Activated naive CD4-positive, alpha-beta T cell treated with anti-CD3 and anti-CD28 coated beads, Interleukin-2, amount 10 ng/mL, durations not matched to agents 7 days and 5 days (primary cell): Measurements from ENCODE around the gene AKR1C4.

Source experiments
- CTCF ChIA-PET: fragments of 350-600 bp; sonication (Branson Sonifier 250); formaldehyde crosslinking; loops from one replicate; lab custom pipeline; 2021; ENCODE audit warnings: antibody characterized with exemption; lab: Charles Lee
- DNase-seq: peaks from one replicate; pipeline ENCODE4 v3.0.0-alpha.2; 2020
- H3K27ac Mint-ChIP-seq: one replicate; pipeline ENCODE4 v1.8.0; 2021; ENCODE audit warnings: mild to moderate bottlenecking, moderate library complexity, mixed read lengths
- H3K27me3 Mint-ChIP-seq: one replicate; pipeline ENCODE4 v1.8.0; 2021; ENCODE audit warnings: mild to moderate bottlenecking, mixed read lengths
- H3K36me3 Mint-ChIP-seq: one replicate; pipeline ENCODE4 v1.8.0; 2021; ENCODE audit warnings: mixed read lengths
- H3K4me1 Mint-ChIP-seq: one replicate; pipeline ENCODE4 v1.8.0; 2021; ENCODE audit warnings: mixed read lengths
- H3K4me3 Mint-ChIP-seq: one replicate; pipeline ENCODE4 v1.8.0; 2021; ENCODE audit warnings: mild to moderate bottlenecking, moderate library complexity, mixed read lengths
- H3K9me3 Mint-ChIP-seq: one replicate; pipeline ENCODE4 v1.8.0; 2021; ENCODE audit warnings: mixed read lengths

AKR1C4 gene

DNA sequence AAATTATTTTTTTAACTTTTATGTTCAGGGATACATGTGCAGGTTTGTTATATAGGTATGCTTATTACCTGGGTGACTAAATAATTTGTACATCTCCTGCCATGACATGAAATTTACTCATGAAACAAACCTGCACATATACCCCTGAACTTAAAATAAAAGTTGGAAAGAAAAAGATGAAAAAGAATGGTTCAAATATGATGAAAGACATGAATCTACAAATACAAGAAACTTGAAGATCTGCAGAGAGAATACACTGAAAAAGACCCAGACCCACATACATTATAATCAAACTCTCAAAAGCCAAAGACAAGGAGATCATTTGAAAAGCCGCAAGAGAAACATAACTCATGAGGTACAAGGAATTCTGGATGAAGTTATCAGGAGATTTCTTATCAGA lies 70.2 kb downstream of the AKR1C4 start:
- CTCF ChIA-PET, result no interaction called here
- no peak overlapping the region for H3K4me3 Mint-ChIP-seq
- peaks cover 57% of the 10 kb centered on the region for H3K36me3 Mint-ChIP-seq

DNA sequence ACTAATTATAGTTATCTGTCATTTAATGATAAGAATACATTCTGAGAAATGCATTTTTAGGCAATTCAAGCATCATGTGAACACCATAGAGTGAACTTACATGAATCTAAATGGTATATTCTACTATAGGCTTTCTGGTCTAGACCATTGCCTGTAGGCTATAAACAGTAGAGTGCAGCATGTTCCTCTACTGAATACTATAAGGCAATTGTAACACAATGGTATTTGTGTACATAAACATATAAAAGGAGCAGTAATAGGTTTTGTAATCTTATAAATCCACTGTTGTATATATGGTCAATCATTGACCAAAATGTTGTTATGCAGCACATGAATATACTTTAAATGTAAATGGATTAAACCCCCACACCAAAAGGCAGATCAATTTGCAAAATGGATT lies 71.6 kb downstream of the AKR1C4 start:
- Mint-ChIP-seq H3K4me1 (peaks cover 43% of the 10 kb centered on the region), H3K9me3 (peaks cover 20% of the 10 kb centered on the region), H3K36me3 (peaks cover 55% of the 10 kb centered on the region), H3K27me3 (no peaks in the 10 kb centered on the region), H3K4me3 (no peak overlapping the region), H3K27ac (no peak overlapping the region)
- CTCF ChIA-PET, result no interaction called here
- no peak for DNase-seq

More for the DNA sequence above, 70.2 kb downstream of the AKR1C4 start:
- H3K27me3 Mint-ChIP-seq, result no peaks in the 10 kb centered on the region
- no peak for DNase-seq
- peaks cover 21% of the 10 kb centered on the region for H3K9me3 Mint-ChIP-seq
- H3K4me1 Mint-ChIP-seq, result peaks cover 28% of the 10 kb centered on the region
- no peak overlapping the region for H3K27ac Mint-ChIP-seq
